Ascending aorta (tissue), 2 donors: ENCODE data around the gene ZBTB4. TPM values are rescaled to one million over a fixed set of nuclear protein-coding genes. Genes with fewer than 3 reads are reported as not detected.

ENCODE experiments used
- DNase-seq, 2 donors: peaks; one replicate each; pipeline ENCODE4 v3.0.0-alpha.2; 2019; ENCODE audit warnings: low spot score in 2 of 2
- H3K27ac ChIP-seq, 2 donors: fragments of 200-600 bp; sonication (generic); one replicate each; pipeline ENCODE4 v1.5.1; 2016 to 2017; ENCODE audit warnings: mild to moderate bottlenecking in 1 of 2
- H3K27me3 ChIP-seq: fragments of 200-600 bp; sonication (generic); one replicate; pipeline ENCODE4 v1.5.1; 2017
- H3K36me3 ChIP-seq, 2 donors: fragments of 200-600 bp; sonication (generic); one replicate each; pipeline ENCODE4 v1.5.1; 2016
- H3K4me1 ChIP-seq, 2 donors: fragments of 200-600 bp; sonication (generic); one replicate each; pipeline ENCODE4 v1.5.1; 2016 to 2017; ENCODE audit warnings: mild to moderate bottlenecking in 1 of 2
- H3K4me3 ChIP-seq, 2 donors: fragments of 200-600 bp; sonication (generic); one replicate each; pipeline ENCODE4 v1.5.1; 2016 to 2017; ENCODE audit warnings: mild to moderate bottlenecking in 1 of 2
- H3K9me3 ChIP-seq, 2 donors: fragments of 200-600 bp; sonication (generic); one replicate each; pipeline ENCODE4 v1.5.1; 2016
- CTCF ChIP-seq, 3 experiments: fragments of 200-600 bp in 2 of 3; fragments of 450-650 bp in 1 of 3; sonication (generic) in 2 of 3; IDR thresholded peaks; one replicate each; pipeline ENCODE4 v1.5.1; 2016 to 2019; ENCODE audit warnings: antibody characterized with exemption in 3 of 3, mild to moderate bottlenecking in 1 of 3, moderate library complexity in 1 of 3
- intact Hi-C: fragments of 100-400 bp; cut with DNase I; formaldehyde crosslinking; loops from one replicate; pipeline ENCODE4 v1.15.1; 2023
- total RNA-seq: library from RNA; depleted of rRNA; stranded (reverse); fragments of >200 nt; gene quantifications from one replicate; pipeline ENCODE4 v1.1.0, GENCODE V29; 2016

ZBTB4 gene
- total RNA-seq, 1 donor from 2014 or later, result 67.9 TPM

GRCh38 chr17:7467498-7467897, 11.9 kb downstream of the ZBTB4 start:
- intact Hi-C loops, result no loop called here
- TF ChIP-seq CTCF (IDR thresholded peaks at IDR 0.05), result no peak
- H3K36me3 ChIP-seq, result peaks cover 34 to 39% of the 10 kb centered on the region in 2 donors
- H3K4me1 ChIP-seq, result peaks cover 0 to 22% of the 10 kb centered on the region in 2 donors
- DNase-seq, result no peak
- no peak overlapping the region for H3K4me3 ChIP-seq
- no peaks in the 10 kb centered on the region for H3K9me3 ChIP-seq
- peak overlapping the region; percentile 3 to 57 for H3K27ac ChIP-seq
- no peaks in the 10 kb centered on the region for H3K27me3 ChIP-seq

GRCh38 chr17:7466639-7467341, 12.6 kb downstream of the ZBTB4 start:
- no peak overlapping the region for H3K4me3 ChIP-seq
- intact Hi-C loops, result no loop called here
- H3K27ac ChIP-seq, result peak overlapping the region; percentile 43 to 57
- no peaks in the 10 kb centered on the region for H3K9me3 ChIP-seq
- H3K36me3 ChIP-seq, result peaks cover 41 to 46% of the 10 kb centered on the region in 2 donors
- H3K4me1 ChIP-seq, result peaks cover 0 to 22% of the 10 kb centered on the region in 2 donors
- no peak for TF ChIP-seq CTCF (IDR thresholded peaks at IDR 0.05)
- H3K27me3 ChIP-seq, result no peaks in the 10 kb centered on the region
- DNase-seq, result peak in 1 of 2 donors; percentile 85

- Histone ChIP-seq H3K9me3 (no peaks in the 10 kb centered on the region), H3K27ac (peak overlapping the region; percentile 43 to 57), H3K36me3 (peaks cover 46 to 50% of the 10 kb centered on the region in 2 donors), H3K4me3 (no peak overlapping the region), H3K4me1 (peaks cover 0 to 22% of the 10 kb centered on the region in 2 donors), H3K27me3 (no peaks in the 10 kb centered on the region)
- no peak for TF ChIP-seq CTCF (IDR thresholded peaks at IDR 0.05)
- intact Hi-C loops, result no loop called here
- DNase-seq, result no peak
These were observed 13.2 kb downstream of the ZBTB4 start for GRCh38 chr17:7466318-7466638.

- DNase-seq, result no peak
- no peaks in the 10 kb centered on the region for H3K9me3 ChIP-seq
- H3K27me3 ChIP-seq, result no peaks in the 10 kb centered on the region
- no peak overlapping the region for H3K4me3 ChIP-seq
- intact Hi-C loops, result no loop called here
- TF ChIP-seq CTCF (IDR thresholded peaks at IDR 0.05), result no peak
- H3K4me1 ChIP-seq, result peaks cover 0 to 22% of the 10 kb centered on the region in 2 donors
- peak overlapping the region; percentile 43 to 57 for H3K27ac ChIP-seq
- H3K36me3 ChIP-seq, result peaks cover 46 to 50% of the 10 kb centered on the region in 2 donors
These were observed 13.7 kb downstream of the ZBTB4 start for GRCh38 chr17:7465597-7466275.

GRCh38 chr17:7464081-7464480, 15.3 kb downstream of the ZBTB4 start:
- Histone ChIP-seq H3K27me3 (no peaks in the 10 kb centered on the region), H3K9me3 (no peaks in the 10 kb centered on the region), H3K36me3 (peaks cover 46 to 50% of the 10 kb centered on the region in 2 donors), H3K4me1 (peaks cover 0 to 12% of the 10 kb centered on the region in 2 donors), H3K27ac (no peak overlapping the region), H3K4me3 (no peak overlapping the region)
- intact Hi-C loops, result no loop called here
- DNase-seq, result no peak
- TF ChIP-seq CTCF (IDR thresholded peaks at IDR 0.05), result no peak
